HG03442 (cell line): Measurements from ENCODE around the gene NRN1L.
A peak's percentile ranks its signal among the peaks of the same experiment; 100 is the strongest.
"Not testable (repeated sequence)": the region's sequence is repeated elsewhere in the genome, so short reads cannot be mapped to it uniquely, and the experiment has no call there.

ENCODE experiments used
- ATAC-seq: cut with Tn5 transposase; IDR thresholded peaks from one replicate; pipeline ENCODE4 v1.9.1; 2021; ENCODE audit warnings: mild to moderate bottlenecking, moderate library complexity; ENCODE audit not compliant: unreplicated experiment

The NRN1L gene

DNA sequence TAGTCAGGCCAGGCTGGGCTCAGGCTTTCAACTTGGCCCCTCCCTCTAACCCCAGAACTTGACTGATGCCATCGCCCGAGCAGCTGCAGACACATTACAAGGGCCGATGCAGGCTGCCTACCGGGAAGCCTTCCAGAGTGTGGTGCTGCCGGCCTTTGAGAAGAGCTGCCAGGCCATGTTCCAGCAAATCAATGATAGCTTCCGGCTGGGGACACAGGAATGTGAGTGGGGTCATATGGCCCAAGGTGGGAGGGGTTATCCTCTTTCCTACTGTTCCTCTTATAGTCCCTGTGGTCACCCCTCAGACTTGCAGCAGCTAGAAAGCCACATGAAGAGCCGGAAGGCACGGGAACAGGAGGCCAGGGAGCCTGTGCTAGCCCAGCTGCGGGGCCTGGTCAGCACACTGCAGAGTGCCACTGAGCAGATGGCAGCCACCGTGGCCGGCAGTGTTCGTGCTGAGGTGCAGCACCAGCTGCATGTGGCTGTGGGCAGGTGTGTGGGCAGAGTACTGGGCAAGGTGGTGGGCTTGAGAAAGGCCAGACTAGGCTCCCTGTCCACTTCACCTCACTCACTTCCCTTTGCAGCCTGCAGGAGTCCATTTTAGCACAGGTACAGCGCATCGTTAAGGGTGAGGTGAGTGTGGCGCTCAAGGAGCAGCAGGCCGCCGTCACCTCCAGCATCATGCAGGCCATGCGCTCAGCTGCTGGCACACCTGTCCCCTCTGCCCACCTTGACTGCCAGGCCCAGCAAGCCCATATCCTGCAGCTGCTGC is 2.1 kb upstream of the NRN1L start:
- no peak for ATAC-seq

DNA sequence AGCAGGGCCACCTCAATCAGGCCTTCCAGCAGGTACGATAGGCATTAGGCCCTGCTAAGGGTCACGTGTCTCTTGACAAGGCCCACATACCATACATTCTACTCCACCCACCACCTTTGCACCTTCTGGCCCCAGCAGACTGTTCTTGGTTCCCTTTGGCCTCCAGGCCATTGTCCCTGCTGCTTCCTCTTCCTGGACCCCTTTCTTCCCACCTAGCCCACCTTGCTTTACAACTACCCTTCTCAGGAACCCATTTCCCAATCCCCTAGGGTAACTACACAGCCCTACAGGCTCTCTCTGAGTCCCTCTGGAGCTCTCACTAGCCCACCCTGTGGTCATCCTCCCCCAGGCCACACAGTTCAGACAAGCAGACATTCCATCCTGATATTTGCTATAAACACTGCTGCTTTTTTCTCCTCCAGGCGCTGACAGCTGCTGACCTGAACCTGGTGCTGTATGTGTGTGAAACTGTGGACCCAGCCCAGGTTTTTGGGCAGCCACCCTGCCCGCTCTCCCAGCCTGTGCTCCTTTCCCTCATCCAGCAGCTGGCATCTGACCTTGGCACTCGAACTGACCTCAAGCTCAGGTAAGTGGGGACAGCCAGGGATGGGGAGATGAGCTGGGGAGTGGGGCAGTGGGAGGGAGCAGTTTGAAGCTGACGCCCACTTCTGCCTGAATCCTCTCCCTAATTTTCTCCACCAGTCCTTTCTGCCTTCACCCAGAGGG is 1.4 kb upstream of the NRN1L start:
- no peak for ATAC-seq

GRCh38 chr16:67883872-67884261 is 818 bp upstream of the NRN1L start:
- no peak for ATAC-seq

GRCh38 chr16:67885545-67885944 is 860 bp downstream of the NRN1L start:
- no peak for ATAC-seq

DNA sequence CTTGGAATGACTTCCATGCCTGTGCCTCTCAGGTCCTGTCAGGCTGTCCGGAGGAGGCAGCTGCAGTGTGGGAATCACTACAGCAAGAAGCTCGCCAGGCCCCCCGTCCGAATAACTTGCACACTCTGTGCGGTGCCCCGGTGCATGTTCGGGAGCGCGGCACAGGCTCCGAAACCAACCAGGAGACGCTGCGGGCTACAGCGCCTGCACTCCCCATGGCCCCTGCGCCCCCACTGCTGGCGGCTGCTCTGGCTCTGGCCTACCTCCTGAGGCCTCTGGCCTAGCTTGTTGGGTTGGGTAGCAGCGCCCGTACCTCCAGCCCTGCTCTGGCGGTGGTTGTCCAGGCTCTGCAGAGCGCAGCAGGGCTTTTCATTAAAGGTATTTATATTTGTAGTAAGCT is 1.3 kb downstream of the NRN1L start:
- no peak for ATAC-seq

DNA sequence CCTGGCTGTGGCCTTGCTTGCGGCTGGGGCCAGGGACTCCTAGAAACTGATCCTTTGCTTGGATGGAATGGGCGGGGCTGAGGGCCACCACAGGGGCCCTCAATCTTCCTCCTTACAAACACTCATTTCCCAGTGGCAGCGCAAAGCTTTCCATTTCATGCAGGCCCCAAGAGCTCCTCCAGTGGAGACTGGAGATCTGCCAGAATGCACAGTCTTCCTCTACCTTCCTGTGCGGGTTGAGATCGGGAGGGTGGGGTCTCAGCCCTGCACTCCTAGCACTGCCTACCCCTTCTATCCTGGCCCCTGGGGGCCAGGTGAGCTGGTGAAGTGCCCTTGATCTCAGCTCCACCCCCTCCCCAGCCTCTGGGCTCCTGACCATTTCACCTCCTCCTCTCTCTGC is 1.7 kb downstream of the NRN1L start:
- no peak for ATAC-seq

GRCh38 chr16:67888331-67888730 is 3.6 kb downstream of the NRN1L start:
- no peak for ATAC-seq

- ATAC-seq, result no peak
These were observed 7.7 kb downstream of the NRN1L start for GRCh38 chr16:67892375-67892774.

GRCh38 chr16:67892899-67893742 is 8.4 kb downstream of the NRN1L start, which contains the start of gene PSKH1:
Gene PSKH1, plus strand, starts transcription at chr16:67893254. Its CDS starts 15,496 bp downstream, at chr16:67908750.
- ATAC-seq, result peak; percentile 85

DNA sequence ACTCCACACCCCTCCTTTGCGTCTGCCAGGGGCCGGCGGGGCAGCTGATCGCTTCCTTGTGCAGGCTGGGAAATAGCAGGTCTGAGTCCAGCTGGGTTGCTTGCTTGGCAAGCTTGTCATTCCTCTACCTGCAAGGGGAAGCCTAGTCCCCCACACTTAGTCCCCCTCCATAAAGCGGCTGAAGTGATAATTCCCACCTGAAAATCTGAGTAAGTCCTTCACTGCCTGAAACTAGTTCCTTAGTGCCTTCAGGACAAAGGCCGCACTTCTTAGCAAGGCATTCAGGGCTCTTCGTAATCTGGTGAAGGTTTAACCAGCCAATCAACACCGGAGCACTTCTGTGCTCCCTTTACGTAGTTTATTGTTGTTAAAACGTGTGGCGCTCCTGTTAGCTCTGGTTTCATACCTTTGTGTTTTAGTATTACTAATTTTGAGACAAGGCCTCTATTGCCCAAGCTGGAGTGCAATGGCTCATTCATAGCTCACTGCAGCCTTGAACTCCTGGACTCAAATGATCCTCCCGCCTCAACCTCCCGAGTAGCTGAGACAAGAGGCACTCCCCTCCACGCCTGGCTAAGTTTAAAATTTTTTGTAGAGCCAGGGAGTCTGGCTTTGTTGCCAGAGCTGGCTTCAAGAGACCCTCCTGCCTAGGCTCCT is 9.2 kb downstream of the NRN1L start:
- no peak for ATAC-seq

DNA sequence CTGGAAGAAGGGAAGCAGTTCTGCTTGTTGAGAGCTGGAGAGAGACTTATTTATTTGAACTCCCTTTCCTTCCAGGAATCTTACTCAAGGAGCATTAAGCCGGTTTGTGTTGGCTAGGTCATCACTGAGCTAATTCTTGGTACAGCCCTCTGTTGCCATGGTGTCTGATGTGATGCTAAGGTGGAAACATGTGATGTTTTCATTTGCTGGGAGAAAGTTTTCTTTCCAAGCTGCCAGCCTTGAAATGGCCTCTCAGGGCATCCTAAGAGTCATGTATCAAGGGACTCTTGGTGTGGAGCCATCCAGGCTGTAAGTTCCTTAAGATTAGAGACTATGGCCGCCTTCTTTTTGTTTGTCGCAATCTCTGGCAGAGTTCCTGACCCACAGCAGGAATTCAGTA is 12.5 kb downstream of the NRN1L start:
- no peak for ATAC-seq

GRCh38 chr16:67901734-67902133 is 17.0 kb downstream of the NRN1L start:
- ATAC-seq, result no peak

DNA sequence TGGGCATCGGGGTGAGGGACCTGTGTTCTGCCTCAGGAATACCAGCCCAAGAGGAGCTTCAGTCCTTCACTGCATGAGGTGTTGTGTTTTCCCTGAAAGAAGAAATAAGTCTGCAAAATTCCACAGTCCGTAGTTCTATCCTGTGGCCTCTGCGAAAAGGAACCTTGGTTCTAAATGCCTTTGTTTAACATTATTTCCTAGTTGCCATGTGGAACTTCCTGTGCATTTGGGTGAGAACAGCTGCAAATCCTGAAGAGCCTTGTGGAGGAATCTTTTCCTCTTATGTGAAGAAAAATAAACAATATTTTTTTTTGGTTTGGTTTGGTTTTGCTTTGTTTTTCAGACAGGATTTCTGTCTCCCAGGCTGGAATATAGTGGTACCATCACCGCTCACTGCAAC is 18.1 kb downstream of the NRN1L start:
- no peak for ATAC-seq

DNA sequence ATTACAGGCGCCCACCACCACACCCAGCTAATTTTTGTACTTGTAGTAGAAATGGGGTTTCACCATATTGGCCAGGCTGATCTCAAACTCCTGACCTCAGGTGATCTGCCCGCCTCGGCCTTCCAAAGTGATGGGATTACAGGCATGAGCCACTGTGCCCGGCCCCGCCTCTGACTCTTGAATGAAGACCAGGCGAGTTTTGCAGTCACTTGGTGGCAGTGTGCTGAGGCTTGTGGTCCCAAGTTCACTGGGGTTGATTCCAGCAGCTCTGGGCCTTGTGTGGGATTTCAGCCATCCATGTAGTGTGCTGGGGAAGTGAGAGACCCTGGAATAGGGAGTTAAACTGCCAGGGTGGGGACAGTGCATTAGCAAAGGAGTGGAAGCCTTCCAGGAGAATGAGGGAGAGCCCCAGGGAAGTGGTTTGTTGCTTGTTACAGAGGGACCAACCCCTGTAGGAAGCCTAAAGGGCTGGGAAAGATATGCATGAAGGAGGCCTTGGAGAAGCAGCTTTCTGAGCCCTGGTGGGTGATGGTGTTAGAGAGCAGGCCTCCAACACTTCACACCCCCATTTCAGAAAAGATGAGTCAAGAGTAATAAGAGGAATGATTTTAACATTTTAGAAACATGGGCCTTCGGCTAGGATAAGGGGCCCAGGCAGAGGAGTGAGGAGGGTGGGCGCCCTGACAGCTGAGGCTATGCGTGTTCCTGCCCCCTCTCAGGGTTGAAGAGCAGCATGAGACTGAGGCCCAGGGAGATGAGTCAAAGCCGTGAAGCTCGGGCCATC is 22.9 kb downstream of the NRN1L start:
- no peak for ATAC-seq

DNA sequence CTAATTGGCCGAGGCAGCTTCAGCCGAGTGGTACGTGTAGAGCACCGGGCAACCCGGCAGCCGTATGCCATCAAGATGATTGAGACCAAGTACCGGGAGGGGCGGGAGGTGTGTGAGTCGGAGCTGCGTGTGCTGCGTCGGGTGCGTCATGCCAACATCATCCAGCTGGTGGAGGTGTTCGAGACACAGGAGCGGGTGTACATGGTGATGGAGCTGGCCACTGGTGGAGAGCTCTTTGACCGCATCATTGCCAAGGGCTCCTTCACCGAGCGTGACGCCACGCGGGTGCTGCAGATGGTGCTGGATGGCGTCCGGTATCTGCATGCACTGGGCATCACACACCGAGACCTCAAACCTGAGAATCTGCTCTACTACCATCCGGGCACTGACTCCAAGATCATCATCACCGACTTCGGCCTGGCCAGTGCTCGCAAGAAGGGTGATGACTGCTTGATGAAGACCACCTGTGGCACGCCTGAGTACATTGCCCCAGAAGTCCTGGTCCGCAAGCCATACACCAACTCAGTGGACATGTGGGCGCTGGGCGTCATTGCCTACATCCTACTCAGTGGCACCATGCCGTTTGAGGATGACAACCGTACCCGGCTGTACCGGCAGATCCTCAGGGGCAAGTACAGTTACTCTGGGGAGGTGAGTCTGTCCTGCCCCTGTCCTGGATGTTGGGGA is 24.5 kb downstream of the NRN1L start:
- no peak for ATAC-seq

- no peak for ATAC-seq
These were observed 25.5 kb downstream of the NRN1L start for GRCh38 chr16:67910158-67910557.

GRCh38 chr16:67914758-67915495 is 30.2 kb downstream of the NRN1L start:
- no peak for ATAC-seq

DNA sequence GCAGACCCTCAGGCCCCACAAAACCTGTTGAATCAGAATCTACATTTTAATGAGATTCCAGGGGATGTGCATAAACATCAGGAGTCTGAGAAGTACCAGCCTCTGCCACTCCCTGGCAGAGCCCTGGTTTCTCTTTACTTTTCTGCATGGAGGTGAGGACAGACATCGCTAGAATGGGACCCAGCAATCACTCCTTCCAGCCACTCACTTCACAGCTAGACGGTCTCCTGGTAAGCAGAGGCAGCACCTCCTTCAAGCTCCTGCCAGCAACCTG is 30.7 kb downstream of the NRN1L start:
- ATAC-seq, result not testable (repeated sequence)
